Measurements from ENCODE around the gene PEDS1.
"Not testable (repeated sequence)": the region's sequence is repeated elsewhere in the genome, so short reads cannot be mapped to it uniquely, and the experiment has no call there.

The PEDS1 gene

DNA sequence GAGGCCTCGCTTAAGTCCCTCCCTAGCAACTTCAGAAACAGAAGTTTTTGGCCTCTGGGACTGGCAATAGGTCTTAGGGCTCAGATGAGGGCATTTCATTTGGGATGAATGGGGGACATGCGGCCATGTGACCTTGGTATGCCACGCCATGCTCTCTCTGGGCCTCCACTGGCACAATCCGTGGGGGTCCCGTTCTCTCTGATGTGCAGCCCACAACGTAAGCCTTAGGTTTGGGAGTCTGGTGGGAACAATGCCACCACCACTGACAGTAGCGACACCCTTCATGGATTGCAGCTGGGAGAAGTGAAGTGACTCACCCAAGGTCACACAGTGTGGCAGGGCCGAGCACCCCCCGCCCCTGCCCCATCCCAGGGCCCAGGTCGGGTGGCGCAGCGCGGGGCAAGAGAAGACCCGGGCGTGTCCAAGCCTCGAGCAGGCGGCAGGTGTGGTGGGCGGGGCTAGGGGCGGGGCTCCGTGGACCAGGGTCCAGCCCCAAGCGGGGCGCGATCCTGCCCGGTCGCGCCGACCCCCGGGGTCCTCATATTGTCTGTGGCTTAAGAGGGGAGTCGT is 36.2 kb upstream of the PEDS1 start:
- no peak for DNase-seq

DNA sequence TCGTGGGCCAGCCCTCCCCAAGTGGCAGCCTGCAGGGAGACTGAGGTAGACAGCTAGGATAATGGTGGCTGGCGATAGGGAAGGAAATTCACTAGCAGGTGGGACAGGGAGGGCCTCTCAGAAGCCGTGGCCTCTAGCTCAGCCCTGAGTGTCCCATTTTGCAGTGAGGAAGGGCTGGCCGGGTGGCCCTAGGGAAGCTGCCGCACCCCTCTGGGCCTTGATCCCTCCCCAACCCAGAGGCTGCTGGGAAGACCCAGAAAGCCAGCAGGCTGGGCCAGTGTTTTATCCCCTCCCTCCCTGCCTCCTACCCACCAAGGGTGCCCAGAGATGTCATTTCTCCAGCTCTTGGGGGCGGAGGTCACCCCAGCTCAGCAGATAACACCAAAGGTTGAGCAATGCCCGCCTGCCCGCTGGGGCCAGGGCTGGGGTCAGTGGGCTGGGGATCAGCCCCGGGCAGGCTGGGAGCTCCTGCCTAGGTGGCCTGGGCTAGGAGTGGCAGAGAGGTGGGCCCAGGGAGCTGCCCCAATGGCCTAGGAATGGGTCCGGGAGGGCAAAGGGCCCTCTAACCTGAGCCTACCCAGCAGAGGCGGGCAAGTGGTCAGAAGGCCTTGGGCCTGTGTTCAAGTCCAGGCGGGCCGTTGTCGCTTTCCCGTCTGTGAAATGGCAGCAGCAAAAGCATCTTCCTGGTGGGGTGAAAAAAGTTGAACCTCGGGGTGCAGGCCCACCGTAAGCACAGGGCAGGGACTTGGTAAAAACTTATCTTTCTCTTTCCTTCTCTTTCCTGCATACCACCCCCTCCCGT is 35.6 kb upstream of the PEDS1 start:
- no peak for DNase-seq

DNA sequence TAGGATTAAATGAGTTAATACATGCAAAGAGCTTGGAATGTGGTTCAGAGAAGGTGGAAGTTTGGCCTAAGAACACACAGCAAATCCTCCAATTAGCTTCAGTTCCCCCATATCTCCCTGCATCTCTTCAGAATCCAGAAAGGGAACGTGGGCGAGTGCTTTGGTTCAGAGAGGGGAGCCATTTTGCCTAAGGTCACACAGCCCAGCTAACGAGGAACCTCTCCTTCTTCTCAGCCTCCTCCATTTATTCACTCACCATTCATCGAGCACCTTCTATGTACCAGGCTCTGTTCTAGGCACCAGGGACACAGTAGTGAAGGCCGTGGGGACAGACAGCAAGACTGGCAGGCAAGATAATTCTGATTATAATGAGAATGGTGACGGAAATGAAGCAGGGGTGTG is 34.8 kb upstream of the PEDS1 start:
- DNase-seq: no peak

DNA sequence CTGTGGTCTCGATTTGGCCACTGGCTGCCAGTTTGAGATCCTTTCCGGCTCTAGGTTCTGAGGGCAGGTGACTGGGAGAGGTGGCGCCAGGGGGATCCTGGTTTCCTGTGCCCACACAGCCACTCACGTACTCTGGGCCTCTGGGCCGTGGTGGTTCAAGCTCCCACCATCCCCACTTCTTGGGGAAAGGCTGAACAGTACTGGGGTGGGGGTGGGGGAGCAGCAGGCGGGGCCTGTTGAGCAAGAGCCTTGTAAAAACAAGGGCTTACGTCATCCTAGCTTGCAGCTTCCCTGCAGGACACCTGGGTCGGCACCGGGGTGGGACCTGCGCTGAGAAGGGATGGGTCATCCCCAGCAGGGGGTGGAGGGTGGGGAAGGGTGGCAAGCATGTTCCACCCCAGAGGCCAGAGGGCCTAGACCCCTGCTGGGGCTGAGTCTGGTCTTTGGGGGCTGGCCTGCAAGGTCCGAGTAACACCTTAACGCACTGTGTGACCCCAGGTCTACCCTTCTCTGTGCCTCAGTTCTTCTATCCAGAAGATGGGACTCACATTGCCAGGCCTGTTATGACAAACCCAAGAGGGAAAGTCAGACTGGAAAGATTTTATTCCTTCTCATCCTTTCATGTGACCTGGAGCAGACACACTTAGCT is 34.0 kb upstream of the PEDS1 start:
- DNase-seq: no peak

DNA sequence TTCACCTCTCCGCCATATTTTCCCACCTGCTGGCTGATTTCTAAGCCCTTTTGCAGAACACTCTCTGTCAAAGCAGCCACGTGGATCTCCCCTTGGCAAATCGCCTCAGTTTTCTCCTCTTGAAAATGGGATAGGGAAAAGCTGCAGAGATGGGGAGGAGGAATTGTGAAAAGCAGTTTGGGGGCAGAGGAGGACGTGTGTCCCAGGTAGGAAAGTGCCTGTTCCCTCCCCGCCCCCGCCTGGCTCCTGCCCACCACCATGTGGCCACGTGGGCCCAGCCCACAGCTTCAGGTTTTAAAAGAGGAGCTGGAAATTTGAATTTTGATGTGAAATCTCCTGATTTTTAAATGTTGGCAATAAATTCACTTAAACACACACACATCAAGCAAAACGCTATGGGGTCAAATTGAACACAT is 33.5 kb upstream of the PEDS1 start:
- DNase-seq: no peak

DNA sequence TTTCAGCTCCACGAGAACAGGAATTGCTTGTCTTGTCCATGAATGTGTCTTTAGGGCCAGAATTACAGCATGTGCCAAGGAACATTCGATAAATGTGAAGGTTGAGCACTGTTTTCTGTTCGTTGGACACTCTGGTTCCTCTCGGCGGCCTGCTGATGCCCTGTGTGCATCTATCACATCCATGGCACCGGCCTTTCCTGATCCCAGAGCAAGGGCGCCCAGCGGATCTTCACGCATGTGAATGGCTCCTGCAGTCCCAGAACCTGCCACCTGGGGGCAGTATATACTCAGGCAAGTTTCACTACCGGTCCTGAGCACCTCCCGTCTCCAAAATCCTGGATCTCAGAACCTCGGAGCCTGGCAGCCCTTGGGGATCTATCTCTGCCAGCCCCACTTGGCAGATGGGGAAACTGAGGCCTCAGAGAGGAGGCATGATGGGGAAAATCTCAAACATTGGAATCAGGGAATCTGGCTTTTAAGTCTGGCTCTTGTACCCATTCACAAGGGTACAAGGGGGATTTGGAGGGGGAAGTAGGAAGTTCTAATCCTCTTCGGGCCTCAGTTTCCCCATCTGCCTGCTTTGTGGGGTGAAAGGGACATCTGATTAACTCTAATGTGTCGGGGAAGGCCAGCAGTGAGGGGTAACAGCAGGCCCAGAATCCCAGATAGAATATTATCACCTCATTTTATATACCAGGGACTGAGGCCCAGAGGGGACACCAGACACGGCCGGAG is 32.8 kb upstream of the PEDS1 start:
- DNase-seq: peak; percentile 50

DNA sequence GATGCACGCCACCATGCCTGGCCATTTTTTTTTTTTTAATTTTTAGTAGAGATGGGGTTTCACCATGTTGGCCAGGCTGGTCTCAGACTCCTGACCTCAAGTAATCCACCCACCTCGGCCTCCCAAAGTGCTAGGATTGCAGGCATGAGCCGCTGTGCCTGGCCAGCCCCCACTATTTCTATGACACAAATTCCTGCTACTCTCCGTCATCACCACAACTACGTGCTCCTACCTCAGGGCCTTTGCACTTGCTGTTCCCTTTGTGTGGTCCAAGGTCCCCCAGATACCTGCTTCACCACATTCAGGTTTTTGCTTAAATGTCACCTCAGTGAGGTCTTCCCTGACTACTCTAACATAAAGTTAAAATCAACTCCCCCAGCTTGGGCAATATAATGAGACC is 31.9 kb upstream of the PEDS1 start:
- no peak for DNase-seq

DNA sequence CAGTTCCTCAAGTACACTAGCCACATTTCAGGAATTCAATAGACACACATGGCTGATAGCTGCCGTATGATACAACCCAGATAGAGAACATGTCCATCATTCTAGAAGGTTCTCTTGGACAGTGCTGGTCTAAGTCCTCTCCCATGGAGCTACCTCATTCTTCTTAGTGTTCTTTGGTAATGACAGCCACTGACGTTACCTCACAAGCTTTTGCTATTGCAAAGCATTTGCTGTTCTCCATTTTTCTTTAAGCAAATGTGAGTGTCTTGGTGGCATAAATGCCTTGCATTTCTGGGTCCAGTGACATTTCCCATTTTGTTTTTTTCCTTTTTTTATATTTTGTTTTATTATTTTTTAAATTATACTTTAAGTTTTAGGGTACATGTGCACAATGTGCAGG is 28.8 kb upstream of the PEDS1 start:
- DNase-seq: no peak

DNA sequence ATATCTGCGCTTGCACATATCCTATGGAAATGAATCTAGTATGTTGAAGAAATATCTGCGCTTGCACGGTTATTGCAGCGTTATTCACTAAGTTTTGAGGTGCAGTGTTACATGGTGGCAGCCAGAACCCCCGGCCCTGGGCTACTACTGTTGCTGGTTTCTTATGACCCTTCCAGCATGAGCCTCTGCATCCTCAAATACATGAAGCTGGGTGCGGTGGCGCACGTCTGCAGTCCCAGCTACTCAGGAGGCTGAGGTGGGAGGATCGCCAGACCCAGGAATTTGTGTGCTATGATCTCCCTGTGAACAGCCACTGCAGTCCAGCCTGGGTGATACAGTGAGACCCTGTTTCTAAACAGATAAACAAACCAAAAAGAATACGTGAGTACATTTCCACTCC is 27.8 kb upstream of the PEDS1 start:
- no peak for DNase-seq

DNA sequence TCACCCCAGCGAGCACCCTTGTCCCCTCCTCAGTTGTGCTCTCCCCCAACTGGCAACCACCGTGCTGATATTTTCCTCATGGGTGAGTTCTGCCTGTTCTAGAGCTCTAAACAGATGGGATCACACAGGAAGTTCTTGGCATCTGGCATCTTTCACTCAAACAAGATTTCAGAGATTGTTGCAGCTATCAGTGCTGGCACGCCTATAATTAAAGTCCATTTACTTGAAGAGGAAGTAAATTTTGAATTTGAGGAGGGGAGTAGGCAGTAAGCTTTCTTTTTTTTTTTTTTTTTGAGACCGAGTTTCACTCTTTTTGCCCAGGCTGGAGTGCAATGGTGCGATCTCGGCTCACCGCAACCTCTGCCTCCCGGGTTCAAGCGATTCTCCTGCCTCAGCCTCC is 25.1 kb upstream of the PEDS1 start:
- DNase-seq: not testable (repeated sequence)

DNA sequence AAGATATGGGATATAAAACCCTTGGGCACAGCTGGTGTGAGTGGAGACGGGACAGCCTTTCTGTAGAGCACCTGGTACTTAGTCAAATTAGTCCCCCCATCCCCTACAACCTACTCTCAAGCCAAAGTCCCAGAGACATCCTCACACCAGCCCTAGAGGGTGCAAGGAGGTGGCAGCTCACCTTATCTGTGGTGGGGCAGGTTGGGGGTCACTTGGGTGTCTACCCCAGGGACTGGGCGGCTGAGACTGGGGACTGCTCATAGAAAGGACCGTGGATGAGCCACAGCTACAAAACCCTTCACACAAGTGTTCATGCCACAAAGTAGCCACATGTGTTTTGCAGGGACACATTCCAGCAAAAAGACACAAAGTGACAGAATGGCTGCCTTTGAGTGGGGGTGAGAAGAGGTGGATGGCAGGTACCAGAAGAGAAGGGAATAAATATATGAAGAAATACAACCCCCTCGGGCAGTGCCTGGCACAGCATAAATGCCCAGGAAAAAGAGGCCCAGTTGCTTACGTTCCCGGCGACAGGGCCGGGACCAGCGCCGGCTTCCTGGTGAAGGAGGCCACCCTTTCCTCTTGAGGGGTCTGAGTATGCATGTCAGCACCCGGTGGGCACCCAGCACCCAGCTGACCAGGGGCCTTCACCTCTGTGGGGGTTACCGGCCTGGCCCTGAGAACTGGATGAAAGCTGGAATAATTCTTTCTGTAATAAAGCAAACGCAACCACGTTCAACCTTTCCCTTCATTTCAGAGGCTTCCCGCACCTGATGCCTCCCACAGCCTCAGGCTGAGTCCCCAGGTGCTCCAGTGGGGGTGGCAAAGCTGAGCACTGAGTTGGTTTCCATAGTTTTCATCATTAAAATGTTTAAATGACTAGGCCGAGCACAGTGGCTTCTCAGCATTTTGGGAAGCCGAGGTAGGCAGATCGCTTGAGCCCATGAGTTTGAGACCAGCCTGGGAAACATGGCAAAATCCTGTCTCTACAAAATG is 22.7 kb upstream of the PEDS1 start:
- DNase-seq: no peak

DNA sequence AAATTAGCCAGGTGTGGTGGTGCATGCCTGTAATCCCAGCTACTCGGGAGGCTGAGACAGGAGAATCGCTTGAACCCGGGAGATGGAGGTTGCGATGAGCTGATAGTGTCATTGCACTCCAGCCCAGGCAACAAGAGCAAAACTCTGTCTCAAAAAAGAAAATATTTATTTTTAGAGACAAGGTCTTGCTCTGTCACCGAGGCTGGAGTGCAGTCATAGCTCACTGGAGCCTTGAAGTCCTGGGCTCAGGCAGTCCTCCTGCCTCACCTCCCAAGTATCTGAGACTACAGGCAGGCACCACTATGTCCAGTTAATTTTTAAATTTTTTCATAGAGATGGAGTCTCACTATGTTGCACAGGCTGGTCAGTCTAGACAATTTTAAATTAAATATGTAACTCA is 20.9 kb upstream of the PEDS1 start:
- DNase-seq: no peak

DNA sequence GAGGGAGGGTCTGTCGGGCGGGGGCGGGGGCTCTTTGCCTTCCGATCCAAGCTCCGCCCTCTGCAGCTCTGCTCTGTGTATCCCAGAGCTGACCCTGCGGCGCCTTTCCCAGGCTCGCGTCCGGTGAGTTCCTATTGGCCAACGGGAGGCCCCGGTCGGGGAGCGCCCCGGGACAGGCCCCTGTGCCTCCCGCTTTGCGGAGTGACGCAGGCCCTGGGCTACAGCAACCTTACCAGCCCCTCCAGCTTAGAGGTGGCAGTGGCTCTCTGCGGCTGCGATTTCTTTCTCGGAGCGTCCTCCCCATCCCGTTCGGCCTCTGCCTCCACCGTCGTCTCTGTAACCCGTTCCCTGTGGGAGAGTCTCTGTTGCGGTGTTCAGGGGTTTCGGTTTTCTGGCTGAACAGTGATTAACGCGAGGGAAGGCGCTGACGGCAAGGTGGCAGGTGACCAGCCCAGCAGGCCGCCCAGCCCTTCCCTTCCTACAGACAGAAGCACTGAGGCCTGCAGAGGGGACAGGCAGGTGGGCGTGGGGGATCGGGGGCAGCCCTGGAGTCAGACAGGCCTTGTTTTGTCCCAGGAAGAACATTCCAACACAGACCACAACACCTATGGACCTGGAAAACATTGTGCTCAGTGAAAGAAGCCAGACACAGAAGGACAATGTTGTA is 19.0 kb upstream of the PEDS1 start:
- peak; percentile 88 for DNase-seq

DNA sequence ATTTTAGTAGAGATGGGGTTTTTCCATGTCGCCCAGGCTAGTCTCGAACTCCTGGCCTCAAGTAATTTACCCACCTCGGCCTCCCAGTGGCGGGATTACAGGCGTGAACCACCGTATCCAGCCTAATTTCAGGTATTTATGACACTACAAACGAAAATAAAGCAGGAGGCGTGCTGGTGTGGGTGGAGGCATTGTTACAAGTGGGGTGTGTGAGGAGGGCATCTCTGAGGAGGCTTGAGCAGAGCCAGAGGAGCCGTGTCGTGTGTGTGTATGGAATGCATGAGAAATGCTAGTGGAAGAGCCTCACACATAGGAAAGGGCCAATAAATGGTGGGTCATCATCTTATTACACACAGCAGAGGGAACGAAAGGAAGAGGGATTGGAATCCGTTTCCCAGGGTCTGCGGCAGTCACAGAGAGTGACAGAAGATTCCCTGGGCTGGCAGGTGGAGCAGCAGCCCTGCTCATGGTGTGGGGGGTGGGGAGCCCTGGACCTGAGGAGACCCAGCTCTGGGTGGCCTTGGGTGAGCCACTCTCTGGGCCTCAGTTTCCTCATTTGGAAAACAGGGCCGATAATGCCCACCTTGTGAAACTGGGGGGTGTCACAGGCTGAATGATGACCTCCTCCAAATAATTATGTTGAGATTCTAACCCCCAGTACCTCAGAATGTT is 17.2 kb upstream of the PEDS1 start:
- no peak for DNase-seq

DNA sequence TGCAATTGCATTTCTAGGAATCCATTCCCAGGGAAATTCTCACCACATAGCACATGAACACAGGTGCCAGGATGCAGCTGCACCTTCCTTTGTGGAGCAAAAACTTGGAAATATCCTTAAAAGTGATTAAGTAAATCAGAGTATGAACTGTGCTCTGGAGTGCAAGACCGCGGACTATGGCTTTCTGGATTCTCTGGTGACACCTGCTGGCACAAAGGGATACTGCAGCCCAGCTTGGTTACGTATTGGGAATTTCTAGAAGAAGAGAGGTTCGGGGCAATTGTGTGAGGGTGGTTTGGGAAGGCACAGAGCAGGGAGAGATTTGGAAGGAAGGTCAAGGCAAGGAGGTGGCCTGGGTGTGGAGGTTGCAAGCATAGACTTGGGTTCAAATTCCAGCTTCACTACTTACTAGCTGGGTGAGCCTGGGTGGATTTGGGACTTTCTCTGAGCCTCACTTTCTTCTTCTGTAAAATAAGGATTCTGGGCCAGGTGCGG is 15.9 kb upstream of the PEDS1 start:
- no peak for DNase-seq

DNA sequence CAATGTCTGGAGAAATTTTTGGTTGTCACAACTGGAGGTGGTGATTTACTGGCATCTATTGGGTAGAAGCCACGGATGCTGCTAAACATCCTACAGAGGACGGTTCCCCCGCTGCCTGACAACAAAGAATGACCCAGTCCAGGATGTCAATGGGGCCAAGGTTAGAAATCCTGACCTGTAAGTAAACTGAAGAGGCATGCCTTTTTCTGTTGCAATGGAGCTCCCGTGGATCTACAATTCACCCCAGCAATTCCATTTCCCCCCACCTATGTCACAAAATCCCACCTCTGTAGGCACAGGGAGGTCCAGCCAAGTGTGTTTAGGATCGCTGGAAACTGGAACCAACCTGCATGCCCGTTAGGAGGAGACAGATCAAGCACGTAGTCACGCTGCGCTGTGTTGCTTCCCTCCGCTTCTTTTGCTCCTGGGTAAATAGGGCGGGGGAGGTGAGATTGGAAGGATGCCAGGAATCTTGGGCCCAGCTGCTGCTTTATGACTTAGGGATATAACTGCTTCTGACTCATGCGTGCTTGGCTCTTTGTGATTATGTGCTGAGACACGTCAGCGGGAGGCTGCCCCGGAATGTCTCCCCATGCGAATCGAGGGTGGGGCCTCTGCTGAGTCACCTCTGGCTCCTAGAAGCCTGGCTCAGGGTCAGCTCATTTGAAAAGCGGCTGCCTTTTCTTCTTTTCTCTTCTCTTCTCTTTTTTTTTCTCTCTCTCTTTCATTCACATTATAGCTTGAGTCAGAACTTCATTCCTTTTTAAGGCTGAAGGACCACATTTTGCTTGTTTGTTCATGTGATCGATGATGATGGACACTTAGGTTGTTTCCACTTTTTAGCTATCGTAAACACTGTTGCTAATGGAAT is 12.4 kb upstream of the PEDS1 start:
- DNase-seq: peak; percentile 75

DNA sequence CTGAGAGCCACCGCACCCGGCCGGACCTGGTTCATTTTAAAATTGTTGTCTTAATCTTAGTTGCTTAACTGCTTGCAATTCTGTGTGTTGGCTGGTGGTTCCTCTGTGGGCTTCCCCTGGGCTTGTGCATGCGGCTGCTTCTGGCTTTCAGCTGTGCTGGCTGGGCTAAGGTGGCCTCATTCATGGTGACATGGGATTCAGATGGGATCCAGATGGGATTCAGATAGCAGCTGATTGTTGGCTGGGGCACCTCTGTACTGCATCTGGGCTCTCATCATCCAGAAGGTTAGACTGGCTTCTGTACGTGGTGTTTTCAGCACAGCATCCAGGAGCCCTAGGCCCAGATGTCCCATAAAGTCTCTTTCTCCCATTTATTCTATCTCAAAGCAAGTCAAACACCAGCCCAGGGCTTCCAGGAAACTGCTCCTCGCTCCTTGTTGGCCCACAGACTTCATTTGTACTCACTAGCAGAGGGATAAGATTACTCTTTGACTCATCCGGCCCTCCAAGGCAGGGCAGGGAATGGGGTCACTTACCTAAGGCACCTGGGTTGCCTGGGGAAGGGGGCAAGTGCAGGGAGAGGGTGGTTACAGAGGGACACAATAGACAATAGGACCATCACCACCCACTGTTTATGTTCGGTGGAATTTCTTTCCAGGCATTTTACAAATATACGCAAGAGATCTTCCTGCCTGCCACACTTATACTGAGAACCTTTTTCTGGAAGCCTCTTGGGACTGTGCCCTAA is 10.2 kb upstream of the PEDS1 start:
- DNase-seq: no peak

DNA sequence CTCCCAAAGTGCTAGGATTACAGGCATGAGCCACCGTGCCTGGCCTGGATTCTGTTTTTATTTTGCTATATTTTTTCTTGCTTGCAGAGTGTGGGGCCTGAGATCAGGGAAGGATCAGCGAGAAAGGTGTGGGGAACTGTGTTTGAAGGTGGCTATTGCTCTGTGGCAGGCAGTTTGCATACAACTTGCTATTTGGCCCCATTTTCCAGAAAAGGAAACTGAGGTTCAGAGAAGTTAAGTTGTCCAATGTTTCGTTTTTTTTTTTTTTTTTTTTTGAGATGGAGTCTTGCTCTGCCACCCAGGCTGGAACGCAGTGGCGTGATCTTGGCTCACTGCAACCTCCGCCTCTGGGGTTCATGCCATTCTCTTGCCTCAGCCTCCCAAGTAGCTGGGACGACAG is 8.0 kb upstream of the PEDS1 start:
- DNase-seq: not testable (repeated sequence)

DNA sequence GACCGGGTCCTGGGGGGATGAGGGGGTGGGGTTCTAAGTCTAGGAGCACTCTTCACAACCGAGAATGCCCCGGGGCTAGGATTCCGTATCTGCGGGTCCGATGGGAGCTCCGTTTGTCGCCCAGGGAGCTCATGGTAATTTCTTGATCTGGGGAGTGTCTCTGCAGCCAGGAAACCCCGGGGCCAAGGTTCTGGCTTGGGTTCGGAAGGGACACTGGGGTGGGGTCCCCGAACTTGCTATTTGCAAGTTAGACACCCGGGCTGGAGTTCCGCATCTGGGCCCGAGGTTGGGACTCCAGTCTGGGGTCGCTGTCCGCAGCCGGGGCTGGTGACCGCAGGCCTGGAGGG is 397 bp downstream of the PEDS1 start:
- no peak for DNase-seq

Data from 8988T (cell line).